HG02852 (cell line): ENCODE measurements around the gene BCOR.

Source experiments
- ATAC-seq: cut with Tn5 transposase; IDR thresholded peaks from one replicate; pipeline ENCODE4 v1.9.1; 2021; ENCODE audit warnings: mild to moderate bottlenecking, moderate library complexity; ENCODE audit not compliant: unreplicated experiment

The BCOR gene

GRCh38 chrX:40037367-40037766 lies 60.4 kb downstream of the BCOR start:
- ATAC-seq: no peak

GRCh38 chrX:40035726-40036125 lies 62.0 kb downstream of the BCOR start:
- no peak for ATAC-seq

- ATAC-seq: no peak
These were observed 65.8 kb downstream of the BCOR start for GRCh38 chrX:40031911-40032310.

- no peak for ATAC-seq
These were observed 67.6 kb downstream of the BCOR start for GRCh38 chrX:40030205-40030604.

GRCh38 chrX:40022421-40022820 lies 75.3 kb downstream of the BCOR start:
- peak; percentile 74 for ATAC-seq

- ATAC-seq: no peak
These were observed 76.1 kb downstream of the BCOR start for GRCh38 chrX:40021647-40022046.

GRCh38 chrX:40019541-40019940 lies 78.2 kb downstream of the BCOR start:
- no peak for ATAC-seq

GRCh38 chrX:40018041-40018440 lies 79.7 kb downstream of the BCOR start:
- no peak for ATAC-seq

GRCh38 chrX:40016749-40017148 lies 81.0 kb downstream of the BCOR start:
- ATAC-seq: no peak

- no peak for ATAC-seq
These were observed 82.1 kb downstream of the BCOR start for GRCh38 chrX:40015693-40016092.

GRCh38 chrX:40013266-40014195 lies 84.2 kb downstream of the BCOR start:
- peak; percentile 28 for ATAC-seq

- peak; percentile 40 for ATAC-seq
These were observed 84.9 kb downstream of the BCOR start for GRCh38 chrX:40012868-40013265.

- ATAC-seq: peak; percentile 15
These were observed 85.5 kb downstream of the BCOR start for GRCh38 chrX:40012039-40012867.

- ATAC-seq: no peak
These were observed 86.3 kb downstream of the BCOR start for GRCh38 chrX:40011322-40012038.

GRCh38 chrX:40010550-40011321 lies 87.0 kb downstream of the BCOR start:
- ATAC-seq: no peak

- no peak for ATAC-seq
These were observed 87.9 kb downstream of the BCOR start for GRCh38 chrX:40009890-40010289.

GRCh38 chrX:40009462-40009851 lies 88.3 kb downstream of the BCOR start:
- no peak for ATAC-seq

- no peak for ATAC-seq
These were observed 88.8 kb downstream of the BCOR start for GRCh38 chrX:40008791-40009461.

- ATAC-seq: no peak
These were observed 89.7 kb downstream of the BCOR start for GRCh38 chrX:40007756-40008705.
